Fibroblast of skin of back (primary cell): ENCODE results near the gene SMIM44.
"Not testable (repeated sequence)": the region's sequence is repeated elsewhere in the genome, so short reads cannot be mapped to it uniquely, and the experiment has no call there.

Experiments
- DNase-seq: peaks from one replicate; pipeline ENCODE4 v3.0.0-alpha.2; 2013

SMIM44 gene

DNA sequence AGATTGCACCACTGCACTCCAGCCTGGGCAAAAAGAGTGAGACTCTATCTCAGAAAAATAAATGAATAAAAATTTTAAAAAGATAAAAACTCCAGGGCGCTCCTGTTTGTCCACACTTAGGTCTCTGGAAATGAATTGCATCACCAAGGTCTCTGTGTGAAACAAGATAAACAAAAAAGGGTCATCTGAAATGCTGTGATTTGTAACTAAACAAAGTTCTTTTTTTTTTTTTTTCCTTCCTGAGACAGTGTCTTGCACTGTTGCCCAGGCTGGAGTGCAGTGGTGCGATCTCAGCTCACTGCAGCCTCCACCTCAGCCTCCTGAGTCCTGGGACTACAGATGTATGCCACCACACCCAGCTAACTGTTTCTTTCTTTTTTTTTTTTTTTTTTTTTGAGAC lies 34.4 kb upstream of the SMIM44 start:
- no peak for DNase-seq

DNA sequence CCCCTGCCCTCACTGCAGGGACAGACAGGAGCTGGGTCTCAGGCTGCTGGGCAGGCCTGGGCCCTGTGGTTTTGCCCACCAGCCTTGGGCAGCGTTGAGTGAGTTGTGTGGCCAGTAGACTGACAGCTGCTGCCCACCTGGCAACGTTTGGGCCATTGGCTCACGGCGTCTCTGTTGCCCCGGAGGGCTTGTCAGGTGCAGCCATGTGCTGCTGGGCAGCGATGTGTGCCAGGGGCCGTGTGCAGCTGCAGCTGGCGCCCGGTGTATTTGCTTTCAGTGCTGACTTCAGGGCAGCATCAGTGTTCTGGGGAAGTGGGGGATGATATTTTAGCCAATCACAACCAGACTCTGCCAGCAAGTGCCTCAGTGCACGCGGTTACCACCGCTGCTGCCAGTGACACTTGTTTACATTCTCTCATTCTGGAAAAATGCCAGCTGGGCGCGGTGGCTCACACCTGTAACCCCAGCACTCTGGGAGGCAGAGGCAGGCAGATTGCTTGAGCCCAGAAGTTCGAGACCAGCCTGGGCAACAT lies 33.5 kb upstream of the SMIM44 start:
- no peak for DNase-seq

DNA sequence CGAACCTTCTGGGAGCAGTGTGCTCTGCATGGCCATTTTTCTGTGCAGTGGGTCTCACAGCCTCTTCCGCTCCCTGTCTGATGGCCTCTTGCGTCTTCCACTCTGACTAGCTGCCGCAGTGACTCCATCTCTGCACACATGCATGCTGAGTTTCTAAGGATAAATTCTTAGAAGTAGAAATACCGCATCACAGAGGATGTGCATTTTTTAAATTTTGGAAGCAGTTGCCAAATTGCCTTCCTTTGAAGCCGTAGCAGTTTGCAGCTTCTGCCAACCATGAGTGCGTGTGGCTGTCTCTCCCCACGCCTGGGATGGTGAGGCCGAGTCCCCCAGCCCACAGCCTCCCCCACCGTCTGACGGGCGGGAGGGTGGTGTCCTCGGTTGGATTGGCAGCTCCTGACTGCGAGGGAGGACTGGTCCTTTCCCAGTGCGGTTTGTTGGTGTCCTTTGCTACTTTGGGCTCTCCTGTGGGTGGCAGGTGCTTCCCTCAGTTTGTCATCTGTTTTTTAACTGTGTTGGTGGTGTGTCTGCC lies 32.7 kb upstream of the SMIM44 start:
- DNase-seq: peak; percentile 46

DNA sequence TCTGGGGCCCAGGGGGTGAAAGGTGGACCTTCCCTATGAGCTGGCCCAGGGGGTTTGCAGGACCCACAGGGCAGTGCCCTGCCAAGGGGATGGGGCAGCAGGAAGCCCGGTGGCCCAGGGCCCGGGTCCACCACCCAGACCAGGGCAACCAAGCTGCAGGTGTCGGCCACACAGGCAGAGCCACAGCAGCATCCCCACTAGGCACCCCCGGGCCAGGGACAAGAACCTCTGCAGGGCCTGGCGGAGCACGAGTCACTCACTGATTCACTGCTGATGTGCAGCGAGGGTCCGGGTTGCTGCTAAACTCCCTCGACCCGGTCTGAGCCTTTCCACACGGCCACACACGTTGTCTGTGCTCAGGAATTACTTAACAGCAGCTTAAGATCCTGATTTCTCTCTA lies 31.7 kb upstream of the SMIM44 start:
- peak; percentile 42 for DNase-seq

DNA sequence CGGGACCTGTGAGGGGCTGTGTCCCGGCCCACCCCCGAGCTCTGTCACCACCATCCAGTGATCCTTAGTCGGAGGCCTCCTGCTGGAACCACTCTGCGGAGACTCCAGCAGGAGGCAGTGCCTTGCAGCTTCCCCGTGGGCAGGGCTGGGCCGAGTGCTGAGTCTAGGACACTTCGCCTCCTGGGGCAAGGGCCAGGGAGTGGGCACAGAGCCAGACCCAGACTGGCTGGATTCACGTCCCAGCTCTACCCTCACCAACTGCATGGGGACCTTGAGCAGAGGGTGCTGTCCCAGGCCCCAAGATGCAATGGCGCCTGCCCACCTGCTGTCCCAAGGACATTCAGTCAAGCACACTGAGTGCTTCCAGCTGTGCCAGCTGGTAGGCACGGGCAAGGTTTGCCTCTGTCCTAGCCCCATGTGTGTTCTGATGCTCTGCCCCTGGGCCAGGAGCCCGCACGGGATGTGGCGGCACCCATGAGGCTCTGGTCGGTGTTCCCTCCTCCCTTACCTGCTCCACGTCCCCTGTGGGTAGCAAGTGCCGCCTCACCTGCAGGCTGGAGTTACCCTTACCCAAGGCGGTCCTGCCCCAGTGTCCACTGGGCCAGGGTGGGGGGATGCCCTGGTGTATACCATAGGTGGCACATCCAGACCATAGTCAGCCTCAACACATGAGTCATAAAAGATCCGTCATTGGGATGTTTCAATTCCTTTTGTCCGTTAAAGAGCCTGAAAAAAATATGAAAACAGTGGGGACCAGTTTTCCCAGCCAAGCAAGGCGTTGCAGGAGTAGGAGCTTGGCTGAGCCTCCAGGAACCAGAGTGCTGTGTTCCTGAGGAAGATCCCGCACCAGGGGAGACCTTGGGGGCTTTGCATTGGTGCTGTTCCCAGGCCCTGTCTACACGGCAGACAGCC lies 30.2 kb upstream of the SMIM44 start:
- DNase-seq: peak; percentile 9

DNA sequence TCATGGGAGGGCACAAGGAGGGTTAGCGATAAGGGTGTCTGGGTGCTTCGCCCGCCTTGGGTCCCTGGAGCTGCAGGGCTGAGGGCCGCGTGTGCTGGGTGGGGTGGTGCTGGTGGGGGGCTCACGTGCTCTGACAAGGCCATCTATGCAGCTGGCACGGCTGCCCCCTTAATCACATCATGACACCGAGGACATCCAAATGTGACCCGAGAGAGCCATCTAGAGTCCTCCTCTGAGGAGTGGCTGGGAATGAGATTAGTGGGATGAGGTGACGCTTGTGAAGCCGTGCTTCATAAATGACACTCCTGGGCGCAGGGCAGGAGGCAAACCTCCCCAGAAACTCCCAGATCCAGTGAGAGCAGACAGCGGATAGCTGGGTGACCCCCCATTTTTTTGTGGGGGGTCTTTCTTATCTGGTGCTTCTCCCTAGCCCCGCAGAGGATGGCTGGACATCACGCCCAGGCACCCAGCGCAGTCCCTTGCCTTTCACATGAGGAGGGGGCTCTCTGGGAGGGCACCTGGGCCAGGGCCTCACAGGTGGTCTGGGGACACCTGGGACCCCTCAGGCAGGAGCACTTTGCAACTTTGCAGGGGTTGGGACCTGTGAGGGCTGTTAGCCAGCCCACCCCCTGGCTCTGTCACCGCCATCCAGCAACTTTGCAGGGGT lies 29.5 kb upstream of the SMIM44 start:
- no peak for DNase-seq

DNA sequence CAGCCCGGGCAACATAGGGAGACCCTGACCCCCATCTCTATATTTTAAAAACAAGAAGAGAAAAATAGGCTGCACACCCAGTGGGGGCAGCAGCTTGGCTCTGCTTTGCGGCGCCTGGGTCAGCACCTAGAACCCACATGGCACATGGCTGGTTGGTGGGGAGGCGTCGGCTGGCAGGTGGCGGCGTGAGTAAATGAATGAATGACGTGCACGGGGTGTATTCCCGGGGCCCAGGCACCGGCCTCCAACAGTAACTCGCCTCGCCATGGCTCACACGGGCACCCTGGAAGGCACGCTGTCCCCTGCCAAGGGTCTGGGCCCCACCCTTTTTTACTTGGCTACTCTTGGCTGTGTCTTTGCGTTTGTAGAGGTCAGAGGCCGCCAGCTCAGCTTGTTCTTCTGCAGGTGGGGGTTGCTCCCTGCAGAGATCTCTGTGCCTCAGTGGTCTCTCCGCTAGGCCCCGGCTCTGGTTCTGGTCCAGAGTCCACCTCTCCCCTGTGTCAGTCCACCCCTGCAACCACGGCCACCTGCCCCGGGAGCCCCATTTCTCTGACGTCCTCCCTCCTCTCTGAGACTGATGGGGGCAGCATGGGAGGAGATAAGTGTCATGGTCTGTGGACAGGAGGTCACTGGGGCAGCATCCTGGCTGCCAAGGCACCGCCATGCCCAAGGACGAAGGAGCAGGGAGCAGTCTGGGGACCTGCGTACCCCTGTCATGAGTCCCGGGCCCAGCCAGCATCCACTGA lies 28.4 kb upstream of the SMIM44 start:
- DNase-seq: no peak

DNA sequence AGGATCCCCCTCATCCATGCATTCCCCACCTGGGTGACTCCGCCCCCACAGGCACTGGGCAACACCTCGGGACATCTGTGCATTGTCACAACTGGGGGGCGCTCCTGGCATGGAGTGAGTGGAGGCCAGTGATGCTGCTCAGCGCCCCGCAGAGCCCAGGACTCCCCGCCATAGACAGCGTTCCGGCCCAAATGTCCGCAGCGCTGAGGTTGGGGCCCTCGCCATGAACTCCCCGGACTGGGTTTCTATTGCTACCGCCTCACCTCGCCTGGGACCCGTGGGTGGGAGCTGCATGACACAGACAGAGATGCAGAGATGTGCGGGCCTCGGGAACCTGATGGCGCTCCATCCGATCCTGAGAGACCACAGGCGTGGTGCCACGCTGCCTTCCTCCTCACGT lies 27.5 kb upstream of the SMIM44 start:
- DNase-seq: no peak

DNA sequence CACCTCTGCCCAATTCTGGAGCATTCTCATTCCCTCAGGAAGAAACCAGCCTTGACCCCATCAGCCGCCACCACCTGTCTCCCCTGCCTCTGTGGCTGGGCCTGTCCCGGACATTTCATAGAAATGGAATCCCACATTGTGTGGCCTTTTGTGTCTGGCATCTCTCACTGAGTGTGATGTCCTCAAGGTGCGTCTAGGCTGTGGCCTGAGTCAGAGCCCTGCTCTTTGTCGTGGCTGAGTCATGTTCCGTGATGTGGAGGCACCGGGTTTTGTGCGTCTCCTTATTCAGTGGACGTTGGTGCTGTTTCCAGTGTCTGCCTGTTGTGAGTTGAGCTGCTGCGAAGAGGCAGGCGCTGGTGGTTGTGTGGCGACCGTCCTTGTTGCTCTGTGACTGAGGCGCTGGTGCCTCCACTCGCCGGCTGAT lies 26.3 kb upstream of the SMIM44 start:
- DNase-seq: peak; percentile 45

DNA sequence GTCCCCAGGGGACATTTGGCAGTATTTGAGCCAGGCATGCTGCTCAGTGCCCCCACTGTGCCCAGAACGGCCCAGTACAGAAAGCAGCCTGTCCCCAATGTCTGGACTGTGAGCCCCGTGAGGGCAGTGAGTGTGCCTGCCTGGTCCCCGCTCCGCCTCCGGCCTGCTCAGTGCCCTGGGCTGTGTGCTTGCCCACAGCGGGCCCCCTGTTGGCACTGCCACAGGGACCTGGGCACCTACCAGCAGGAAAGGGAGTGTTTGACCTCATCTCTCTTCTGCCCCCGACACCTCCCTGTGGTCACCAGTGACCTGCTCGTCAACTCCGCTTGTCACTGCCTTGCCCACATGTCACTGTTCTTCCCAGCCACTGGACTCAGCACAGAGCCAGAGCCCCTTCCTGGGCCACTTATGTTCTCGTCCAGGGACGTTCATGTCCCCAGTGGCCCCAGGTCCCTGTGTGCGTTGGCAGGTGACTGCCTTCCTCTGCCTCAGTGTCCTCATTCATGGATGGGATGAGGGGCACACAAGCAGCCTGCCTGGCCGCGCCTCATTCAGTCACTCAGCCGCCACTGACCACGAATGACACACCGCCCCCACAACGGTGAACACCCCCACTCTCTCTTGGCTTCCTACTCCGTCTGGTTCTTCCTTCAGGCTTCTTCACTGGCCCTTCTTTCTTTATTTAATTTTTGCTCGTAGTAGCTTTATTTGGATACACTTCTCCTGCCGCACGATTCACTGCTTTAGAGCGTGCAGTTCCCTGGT lies 25.7 kb upstream of the SMIM44 start:
- peak; percentile 15 for DNase-seq

DNA sequence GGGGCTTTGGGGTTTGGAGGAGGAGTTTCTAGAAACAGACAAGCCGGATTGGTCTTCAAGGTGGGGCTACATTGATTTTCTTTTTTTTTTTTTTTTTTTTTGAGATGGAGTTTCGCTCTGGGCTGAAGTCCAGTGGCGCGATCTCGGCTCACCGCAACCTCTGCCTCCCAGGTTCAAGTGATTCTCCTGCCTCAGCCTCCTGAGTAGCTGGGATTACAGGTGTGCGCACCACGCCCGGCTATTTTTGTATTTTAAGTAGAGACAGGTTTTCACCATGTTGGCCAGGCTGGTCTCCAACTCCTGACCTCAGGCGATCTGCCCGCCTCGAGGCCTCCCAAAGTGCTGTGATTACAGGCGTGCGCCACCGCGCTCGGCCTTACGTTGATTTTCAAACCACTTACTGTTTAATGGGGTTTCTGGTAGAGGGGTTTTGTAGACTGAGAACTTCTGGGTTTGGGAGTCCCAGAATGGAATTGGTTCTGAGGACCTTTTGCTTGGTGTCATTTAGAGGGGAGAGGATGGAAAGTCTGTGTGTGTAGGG lies 24.9 kb upstream of the SMIM44 start:
- not testable (repeated sequence) for DNase-seq

DNA sequence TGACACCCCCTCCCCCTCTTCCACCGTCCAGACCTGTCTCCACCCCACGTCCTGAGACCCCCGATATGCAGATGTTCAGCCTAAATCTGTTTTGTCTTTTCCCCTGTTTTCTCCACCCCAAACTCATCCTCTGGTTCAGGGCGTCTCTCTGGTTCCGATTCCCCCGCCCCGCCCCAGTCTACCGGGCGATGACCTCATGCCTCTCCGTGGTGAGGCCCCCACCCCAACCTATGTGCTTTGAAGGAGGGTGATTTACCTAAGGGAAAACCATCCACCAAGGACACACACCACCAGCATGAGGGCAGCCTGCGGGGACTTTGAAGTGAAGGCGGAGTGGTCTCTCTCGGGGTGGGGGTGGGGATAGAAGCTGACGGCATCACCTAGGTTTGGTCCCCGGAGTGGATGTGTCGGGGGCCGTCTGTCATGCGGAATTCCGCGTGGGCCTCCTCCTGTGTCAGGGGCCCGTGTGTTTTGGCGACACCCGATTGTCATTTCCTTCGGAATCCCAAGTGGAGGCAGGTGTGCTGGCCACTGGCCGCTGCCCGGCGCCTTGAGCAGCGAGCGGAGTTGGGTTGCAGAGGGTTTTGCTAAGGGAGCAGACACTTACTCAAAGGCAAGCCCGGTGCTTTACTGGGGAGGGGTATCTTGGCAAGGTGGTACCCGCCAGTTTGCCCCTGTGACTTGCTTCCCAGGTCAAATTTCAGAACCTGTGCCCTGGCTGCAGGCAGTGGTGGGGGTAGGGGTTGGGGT lies 24.3 kb upstream of the SMIM44 start:
- peak; percentile 17 for DNase-seq

DNA sequence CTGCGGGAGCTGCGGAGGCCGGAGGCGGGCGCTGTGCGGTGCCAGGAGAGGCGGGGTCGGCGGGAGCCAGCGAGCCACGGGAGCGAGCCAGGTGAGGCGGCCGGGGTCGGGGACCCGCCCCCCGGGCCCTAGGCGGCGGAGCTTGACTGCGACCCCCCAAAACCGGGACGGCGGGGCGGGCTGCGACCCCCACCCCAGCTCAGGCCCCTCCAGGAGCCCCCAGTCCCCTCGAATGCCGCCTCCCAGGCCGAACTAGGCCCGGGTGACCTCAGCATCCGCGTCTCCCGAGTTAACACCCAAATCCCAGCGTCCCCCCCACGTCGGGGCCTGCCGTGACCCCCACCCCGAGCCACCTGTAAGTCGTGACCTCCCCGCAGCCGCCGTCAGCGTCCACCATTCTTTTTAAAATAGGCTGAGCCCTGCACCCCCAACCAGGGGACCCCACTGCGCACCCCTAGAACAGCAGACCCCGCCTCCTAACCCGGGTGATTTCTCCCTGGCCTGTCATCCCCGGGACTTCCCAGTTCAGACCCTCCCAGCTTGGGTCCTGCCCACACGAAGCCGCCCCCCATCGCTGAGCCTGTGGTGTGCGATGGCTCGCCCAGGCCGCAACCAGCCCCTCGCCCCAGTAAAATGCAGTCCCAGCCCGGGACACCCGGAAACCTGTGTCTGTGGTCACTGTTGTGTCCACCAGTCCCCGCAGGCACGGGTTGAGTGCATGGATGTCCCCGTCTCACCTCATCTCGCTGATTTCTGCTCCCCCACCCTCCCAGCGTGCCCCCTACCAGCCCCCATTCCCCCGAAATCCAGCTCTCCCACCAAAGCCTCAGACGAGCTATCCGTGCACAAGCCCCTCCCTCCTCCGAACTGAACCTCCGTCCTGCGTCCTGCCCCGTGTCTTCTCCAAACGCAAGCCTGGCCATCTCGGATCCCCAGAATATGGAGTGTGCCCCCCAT lies 23.4 kb upstream of the SMIM44 start:
- DNase-seq: peak; percentile 12

DNA sequence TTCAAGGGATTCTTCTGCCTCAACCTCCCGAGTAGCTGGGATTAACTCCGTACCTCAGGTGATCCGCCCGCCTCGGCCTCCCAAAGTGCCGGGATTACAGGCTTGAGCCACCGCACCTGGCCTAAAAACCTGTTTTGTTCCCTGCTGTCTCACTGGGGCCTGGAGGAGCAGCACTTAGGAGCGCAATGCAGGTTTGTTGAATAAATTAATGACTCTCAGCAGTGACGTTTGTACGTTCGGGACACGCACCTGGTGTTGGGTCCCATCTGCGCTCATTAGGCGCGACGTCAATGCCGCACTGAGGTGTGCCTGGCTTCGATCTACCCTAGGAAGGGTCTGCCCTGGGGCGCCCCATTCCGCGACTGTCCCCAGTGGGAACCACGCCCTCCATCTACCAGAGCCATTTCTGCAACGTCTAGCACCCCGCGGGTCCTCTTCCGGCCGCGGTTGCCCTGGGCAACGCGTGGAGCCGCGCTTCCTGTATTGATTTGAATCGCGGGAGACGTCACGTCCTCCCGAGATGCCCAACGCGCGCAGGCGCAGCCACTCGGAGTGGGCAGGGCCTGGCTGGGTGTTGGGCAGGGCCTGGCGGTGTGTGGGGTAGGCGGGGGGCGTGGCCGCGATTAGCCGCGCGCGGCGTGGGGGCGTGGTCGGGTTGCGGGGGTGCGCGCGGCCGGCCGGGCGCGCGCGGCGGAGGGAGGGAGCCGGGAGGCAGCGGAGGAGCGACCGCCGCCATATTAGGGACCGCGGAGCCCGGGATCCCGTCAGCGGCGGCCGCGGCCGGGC lies 22.6 kb upstream of the SMIM44 start, which contains the start of gene FZR1:
FZR1 (plus strand) TSS at position 714 of the 786 bp plus-strand sequence. CDS start 16,679 bp downstream, outside the sequence.
- DNase-seq: peak; percentile 98

DNA sequence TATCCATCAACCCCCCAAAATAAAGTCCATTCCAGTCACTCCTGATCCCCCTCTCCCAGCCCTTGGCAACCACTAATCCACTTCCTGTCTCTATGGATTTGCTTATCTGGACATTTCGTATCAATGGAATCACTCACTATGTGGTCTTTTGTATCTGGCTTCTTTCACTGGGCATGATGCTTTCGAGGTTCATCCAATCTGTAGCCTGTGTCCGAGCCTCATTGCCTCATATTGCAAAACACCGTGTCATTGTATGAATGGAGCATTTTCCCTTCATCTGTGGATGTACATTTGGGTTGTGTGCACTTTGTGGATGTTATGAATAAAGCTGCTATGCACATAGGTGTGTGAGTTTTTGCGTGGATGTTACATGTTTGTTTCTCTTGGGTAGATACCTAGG lies 21.5 kb upstream of the SMIM44 start:
- DNase-seq: peak; percentile 6

DNA sequence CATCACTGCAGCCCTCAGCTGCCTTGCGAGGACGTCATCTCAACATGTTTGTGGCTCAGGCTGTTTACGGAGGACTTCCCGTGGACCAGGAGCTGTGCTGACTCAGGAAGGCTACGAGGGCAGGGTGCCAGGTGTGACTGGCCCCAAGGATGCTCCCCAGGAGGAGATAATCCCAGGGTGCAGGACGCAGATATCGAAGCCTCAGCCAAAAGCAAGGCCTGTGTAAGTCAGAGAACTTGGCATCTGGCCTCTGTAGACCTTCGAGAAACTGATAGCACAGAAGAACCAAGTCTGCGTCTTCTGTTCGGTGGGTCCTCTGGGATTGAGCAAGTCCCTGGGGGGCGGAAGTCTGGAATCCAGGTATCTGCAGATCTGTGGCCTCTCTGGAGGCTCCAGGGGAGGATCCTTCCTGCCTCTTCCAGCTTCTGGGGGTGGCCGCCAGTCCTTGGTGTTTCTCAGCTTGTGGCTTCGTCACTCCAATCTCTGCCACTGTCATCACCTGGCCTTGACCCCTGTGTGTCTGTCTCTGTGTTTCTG lies 19.9 kb upstream of the SMIM44 start:
- no peak for DNase-seq

DNA sequence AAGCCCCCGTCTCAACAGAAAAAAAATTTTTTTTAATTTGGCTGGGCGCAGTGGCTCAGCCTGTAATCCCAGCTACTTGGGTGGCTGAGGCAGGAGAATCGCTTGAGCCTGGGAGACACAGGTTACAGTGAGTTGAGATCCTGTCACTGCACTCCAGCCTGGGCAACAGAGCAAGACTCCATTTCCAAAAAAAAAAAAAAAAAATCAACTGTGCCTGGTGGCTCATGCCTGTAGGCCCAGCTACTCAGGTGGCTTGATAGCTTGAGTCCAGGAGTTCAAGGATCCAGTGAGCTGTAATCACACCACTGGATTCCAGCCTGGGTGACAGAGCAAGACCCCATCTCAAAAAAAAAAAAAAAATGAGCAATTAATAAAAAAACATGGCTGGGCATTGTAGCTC lies 18.5 kb upstream of the SMIM44 start:
- DNase-seq: no peak

DNA sequence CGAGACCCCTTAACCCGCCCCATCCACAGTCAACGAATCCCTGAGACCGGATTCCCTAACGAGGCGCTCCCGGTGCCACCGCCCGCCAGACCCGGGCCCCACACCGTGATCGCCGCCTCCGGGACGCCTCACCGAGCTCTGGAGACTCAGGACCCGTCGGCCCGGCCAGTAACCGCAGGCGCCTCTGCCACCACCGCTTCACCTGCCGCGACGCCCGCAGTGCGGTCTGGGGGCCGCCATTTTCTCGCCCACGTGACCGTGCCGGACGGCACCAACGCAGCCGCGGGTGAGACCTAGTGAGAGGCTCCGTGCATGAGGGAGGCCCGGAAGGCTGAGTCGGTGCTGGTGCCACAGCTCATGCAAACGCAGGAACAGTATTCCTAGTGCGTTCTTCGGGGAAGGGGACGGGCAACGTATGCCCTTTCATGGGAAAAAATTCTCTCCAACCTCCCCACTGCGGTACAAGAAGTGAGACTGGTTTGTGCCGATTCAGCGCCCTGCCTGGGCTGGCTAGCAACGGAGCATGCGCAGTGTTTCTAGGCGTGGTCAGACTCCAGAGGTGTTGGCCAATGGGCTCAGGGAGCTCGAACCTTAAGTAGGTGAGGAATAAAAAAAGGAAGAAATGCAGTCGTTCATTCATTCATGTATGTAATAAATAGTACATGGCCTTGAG lies 17.3 kb upstream of the SMIM44 start, which contains the start of gene DOHH:
DOHH (minus strand) TSS at position 246 of the 673 bp plus-strand sequence. CDS start 3,860 bp downstream, outside the sequence.
- peak; percentile 95 for DNase-seq
